Osteoblast (primary cell): ENCODE results near the gene SRPX2. TPM values are rescaled to one million over a fixed set of nuclear protein-coding genes. Genes with fewer than 3 reads are reported as not detected.
A peak's percentile ranks its signal among the peaks of the same experiment; 100 is the strongest.

Experiments
- DNase-seq: peaks from one replicate; pipeline ENCODE4 v3.0.0; 2011; ENCODE audit warnings: low spot score, mixed read lengths; ENCODE audit not compliant: insufficient read length; ENCODE audit errors: missing footprints
- H2AFZ ChIP-seq: 2 replicates; pipeline ENCODE4 v1.6.0; 2011; ENCODE audit warnings: mild to moderate bottlenecking, low read length
- H3K27ac ChIP-seq: 2 replicates; pipeline ENCODE4 v1.5.1; 2011; ENCODE audit warnings: mild to moderate bottlenecking, low read depth, low read length, moderate library complexity
- H3K27me3 ChIP-seq: 2 replicates; pipeline ENCODE4 v1.6.0; 2012; ENCODE audit warnings: mild to moderate bottlenecking, control low read depth, inconsistent platforms, low read length, moderate library complexity; ENCODE audit not compliant: insufficient read depth
- H3K36me3 ChIP-seq: 2 replicates; pipeline ENCODE4 v1.5.1; 2011; ENCODE audit warnings: mild to moderate bottlenecking, low read length, control low read depth, moderate library complexity; ENCODE audit not compliant: insufficient read depth
- H3K4me1 ChIP-seq: 2 replicates; pipeline ENCODE4 v1.5.1; 2011; ENCODE audit warnings: mild to moderate bottlenecking, low read length, control low read depth, moderate library complexity; ENCODE audit not compliant: insufficient read depth
- H3K4me2 ChIP-seq: 2 replicates; pipeline ENCODE4 v1.6.0; 2011; ENCODE audit warnings: mild to moderate bottlenecking, low read length; ENCODE audit not compliant: insufficient read depth
- H3K4me3 ChIP-seq: fragments of 200-600 bp; sonication (generic); 3 replicates; pipeline ENCODE4 v1.5.1; 2012; ENCODE audit warnings: mild to moderate bottlenecking, low read length, inconsistent platforms; ENCODE audit not compliant: insufficient read depth
- H3K79me2 ChIP-seq: 2 replicates; pipeline ENCODE4 v1.6.0; 2012; ENCODE audit warnings: mild to moderate bottlenecking, low read length, control low read depth, inconsistent platforms; ENCODE audit not compliant: insufficient read depth
- H3K9me3 ChIP-seq: 2 replicates; pipeline ENCODE4 v1.5.1; 2011; ENCODE audit warnings: low read depth, low read length, control low read depth
- H4K20me1 ChIP-seq: 2 replicates; pipeline ENCODE4 v1.6.0; 2012; ENCODE audit warnings: mild to moderate bottlenecking, low read length, control low read depth; ENCODE audit not compliant: insufficient read depth
- total RNA-seq: library from RNA; depleted of rRNA; stranded (reverse); fragments of >200 nt; gene quantifications from 2 replicates; pipeline ENCODE4 v1.2.3, GENCODE V29; 2012
- TF ChIP-seq, protein P1 (sequence below): IDR thresholded peaks from 2 replicates; pipeline ENCODE4 v1.5.1; 2011; ENCODE audit warnings: mild to moderate bottlenecking, low read depth, low read length, moderate library complexity; ENCODE audit errors: extremely low read depth

Gene SRPX2
- total RNA-seq, 1 donor = 36.9 TPM

DNA sequence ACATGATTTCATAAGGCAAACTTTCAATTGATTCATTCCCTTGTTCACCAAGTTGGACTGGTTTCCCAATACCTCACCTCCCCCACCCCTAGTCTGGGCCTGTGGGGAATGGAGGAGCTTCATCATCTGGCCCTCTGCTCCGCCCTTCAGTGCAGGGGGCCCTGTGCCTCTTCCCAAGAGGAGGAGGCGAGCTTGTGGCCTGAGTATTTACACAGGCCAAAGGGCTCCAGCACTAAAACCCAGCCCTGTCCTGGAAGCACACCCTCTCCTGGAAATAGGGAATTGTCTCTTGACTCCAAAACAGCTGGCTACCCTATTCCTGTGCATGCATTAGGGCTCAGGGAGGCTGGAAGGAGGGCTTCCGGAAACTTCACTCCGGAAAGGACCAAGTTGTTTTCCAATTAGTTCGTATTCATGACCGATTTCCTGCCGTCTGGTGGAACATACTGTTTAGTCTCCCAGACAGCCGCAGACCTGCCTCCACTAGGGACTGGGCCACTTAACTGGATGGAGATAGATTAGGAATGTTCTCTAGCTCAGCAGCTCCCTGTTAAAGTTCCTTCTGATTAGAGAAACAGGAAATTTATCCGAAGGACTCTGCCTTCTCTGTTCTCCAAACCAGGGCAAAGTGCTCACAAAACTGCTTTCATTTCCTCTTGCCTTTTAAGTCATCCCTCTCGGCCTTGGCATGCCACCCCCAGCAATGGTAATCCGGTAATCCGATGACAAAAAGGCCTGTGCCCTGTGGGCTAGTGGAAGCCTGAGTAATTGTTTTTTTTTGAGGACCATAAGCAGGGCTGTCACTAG lies 5.8 kb downstream of the SRPX2 start:
- peaks cover 54% of the 10 kb centered on the region for H3K4me1 ChIP-seq
- peaks cover 8% of the 10 kb centered on the region for H3K27me3 ChIP-seq
- peak overlapping the region; percentile 82 for H3K27ac ChIP-seq
- peak overlapping the region; percentile 64 for H2AFZ ChIP-seq
- H3K36me3 ChIP-seq = no peaks in the 10 kb centered on the region
- peak; percentile 68 for DNase-seq
- TF ChIP-seq, protein P1, sequence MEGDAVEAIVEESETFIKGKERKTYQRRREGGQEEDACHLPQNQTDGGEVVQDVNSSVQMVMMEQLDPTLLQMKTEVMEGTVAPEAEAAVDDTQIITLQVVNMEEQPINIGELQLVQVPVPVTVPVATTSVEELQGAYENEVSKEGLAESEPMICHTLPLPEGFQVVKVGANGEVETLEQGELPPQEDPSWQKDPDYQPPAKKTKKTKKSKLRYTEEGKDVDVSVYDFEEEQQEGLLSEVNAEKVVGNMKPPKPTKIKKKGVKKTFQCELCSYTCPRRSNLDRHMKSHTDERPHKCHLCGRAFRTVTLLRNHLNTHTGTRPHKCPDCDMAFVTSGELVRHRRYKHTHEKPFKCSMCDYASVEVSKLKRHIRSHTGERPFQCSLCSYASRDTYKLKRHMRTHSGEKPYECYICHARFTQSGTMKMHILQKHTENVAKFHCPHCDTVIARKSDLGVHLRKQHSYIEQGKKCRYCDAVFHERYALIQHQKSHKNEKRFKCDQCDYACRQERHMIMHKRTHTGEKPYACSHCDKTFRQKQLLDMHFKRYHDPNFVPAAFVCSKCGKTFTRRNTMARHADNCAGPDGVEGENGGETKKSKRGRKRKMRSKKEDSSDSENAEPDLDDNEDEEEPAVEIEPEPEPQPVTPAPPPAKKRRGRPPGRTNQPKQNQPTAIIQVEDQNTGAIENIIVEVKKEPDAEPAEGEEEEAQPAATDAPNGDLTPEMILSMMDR = no peak
- H3K9me3 ChIP-seq = no peaks in the 10 kb centered on the region
- H3K79me2 ChIP-seq = peaks cover 7% of the 10 kb centered on the region
- H3K4me2 ChIP-seq = peak overlapping the region; percentile 52
- no peaks in the 10 kb centered on the region for H4K20me1 ChIP-seq
- peak overlapping the region; percentile 9 for H3K4me3 ChIP-seq

DNA sequence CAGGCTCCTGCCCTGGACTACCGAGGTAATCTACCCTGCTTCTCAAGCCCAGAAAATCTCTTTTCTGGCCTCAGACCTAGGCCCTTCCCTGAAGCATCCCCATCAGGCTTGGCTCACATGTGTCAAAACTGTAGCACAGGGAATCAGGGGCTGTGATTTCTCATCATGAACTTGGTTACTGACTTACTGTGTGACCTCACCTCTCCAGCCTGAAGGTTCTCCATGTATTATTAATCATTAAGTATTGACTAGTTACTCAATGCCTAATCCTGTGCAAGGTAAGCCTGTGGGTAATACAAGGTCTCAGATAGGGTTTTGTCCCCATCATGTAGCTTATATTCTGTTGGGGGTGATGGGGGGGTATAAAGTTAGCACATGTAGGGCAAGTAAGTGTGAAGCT lies 6.8 kb downstream of the SRPX2 start:
- H3K4me1 ChIP-seq = peaks cover 46% of the 10 kb centered on the region
- H2AFZ ChIP-seq = no peak overlapping the region
- peaks cover 8% of the 10 kb centered on the region for H3K27me3 ChIP-seq
- DNase-seq = no peak
- H3K27ac ChIP-seq = peak overlapping the region; percentile 82
- no peaks in the 10 kb centered on the region for H3K9me3 ChIP-seq
- no peak overlapping the region for H3K4me2 ChIP-seq
- TF ChIP-seq, protein P1 = no peak
- no peaks in the 10 kb centered on the region for H4K20me1 ChIP-seq
- H3K79me2 ChIP-seq = peaks cover under 1% of the 10 kb centered on the region
- no peaks in the 10 kb centered on the region for H3K36me3 ChIP-seq
- no peak overlapping the region for H3K4me3 ChIP-seq

DNA sequence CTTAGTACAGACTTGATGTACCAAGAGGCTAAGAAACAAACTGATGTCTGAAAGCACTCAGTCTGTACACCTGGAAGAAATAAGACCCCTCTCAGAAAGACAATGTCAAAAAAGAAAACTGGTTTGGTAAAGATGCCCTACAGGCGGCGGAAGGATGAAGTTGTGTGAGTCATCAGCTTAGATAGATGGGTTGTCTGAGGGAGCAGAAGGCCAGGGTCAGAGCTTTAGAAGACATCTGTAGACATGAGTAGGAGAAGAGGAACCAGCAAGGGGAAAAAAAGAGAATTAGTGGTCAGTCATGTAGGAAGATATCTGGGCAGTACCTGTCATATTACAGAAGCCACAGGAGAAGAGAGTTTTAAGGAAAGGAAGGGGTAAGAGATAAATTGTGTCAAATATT lies 8.3 kb downstream of the SRPX2 start:
- H3K4me2 ChIP-seq = no peak overlapping the region
- no peaks in the 10 kb centered on the region for H3K9me3 ChIP-seq
- peaks cover 8% of the 10 kb centered on the region for H3K27me3 ChIP-seq
- peaks cover 32% of the 10 kb centered on the region for H3K4me1 ChIP-seq
- no peak overlapping the region for H3K27ac ChIP-seq
- DNase-seq = no peak
- no peaks in the 10 kb centered on the region for H4K20me1 ChIP-seq
- TF ChIP-seq, protein P1 = no peak
- H3K36me3 ChIP-seq = no peaks in the 10 kb centered on the region
- H3K4me3 ChIP-seq = no peak overlapping the region
- no peak overlapping the region for H2AFZ ChIP-seq
- H3K79me2 ChIP-seq = no peaks in the 10 kb centered on the region

GRCh38 chrX:100654261-100654660 lies 10.3 kb downstream of the SRPX2 start:
- TF ChIP-seq, protein P1 = peak; percentile 30

More at GRCh38 chrX:100654261-100654660, 10.3 kb downstream of the SRPX2 start:
- Histone ChIP-seq H3K4me3 (no peak overlapping the region), H3K36me3 (no peaks in the 10 kb centered on the region), H3K27ac (peak overlapping the region; percentile 59), H4K20me1 (no peaks in the 10 kb centered on the region), H3K9me3 (no peaks in the 10 kb centered on the region), H3K79me2 (no peaks in the 10 kb centered on the region), H3K4me1 (peaks cover 18% of the 10 kb centered on the region), H3K27me3 (peaks cover 3% of the 10 kb centered on the region), H2AFZ (no peak overlapping the region), H3K4me2 (no peak overlapping the region)
- DNase-seq = no peak
